GM12865 (cell line): Measurements from ENCODE around the gene PRKD1.

Experiments used
- DNase-seq: peaks from one replicate; pipeline ENCODE4 v3.0.0; 2010; ENCODE audit warnings: low read depth
- H3K4me3 ChIP-seq: 2 replicates; pipeline ENCODE4 v1.5.1; 2011; ENCODE audit warnings: mild to moderate bottlenecking, low read depth, low read length, control low read depth
- TF ChIP-seq, protein P1 (sequence below): IDR thresholded peaks from 2 replicates; pipeline ENCODE4 v1.5.1; 2011; ENCODE audit warnings: low read length, control low read depth, low read depth, inconsistent platforms; ENCODE audit not compliant: insufficient read depth; ENCODE audit errors: missing control alignments

The PRKD1 gene

GRCh38 chr14:29906256-29906870 lies 21.3 kb downstream of the PRKD1 start:
- DNase-seq, result no peak
- TF ChIP-seq, protein P1, sequence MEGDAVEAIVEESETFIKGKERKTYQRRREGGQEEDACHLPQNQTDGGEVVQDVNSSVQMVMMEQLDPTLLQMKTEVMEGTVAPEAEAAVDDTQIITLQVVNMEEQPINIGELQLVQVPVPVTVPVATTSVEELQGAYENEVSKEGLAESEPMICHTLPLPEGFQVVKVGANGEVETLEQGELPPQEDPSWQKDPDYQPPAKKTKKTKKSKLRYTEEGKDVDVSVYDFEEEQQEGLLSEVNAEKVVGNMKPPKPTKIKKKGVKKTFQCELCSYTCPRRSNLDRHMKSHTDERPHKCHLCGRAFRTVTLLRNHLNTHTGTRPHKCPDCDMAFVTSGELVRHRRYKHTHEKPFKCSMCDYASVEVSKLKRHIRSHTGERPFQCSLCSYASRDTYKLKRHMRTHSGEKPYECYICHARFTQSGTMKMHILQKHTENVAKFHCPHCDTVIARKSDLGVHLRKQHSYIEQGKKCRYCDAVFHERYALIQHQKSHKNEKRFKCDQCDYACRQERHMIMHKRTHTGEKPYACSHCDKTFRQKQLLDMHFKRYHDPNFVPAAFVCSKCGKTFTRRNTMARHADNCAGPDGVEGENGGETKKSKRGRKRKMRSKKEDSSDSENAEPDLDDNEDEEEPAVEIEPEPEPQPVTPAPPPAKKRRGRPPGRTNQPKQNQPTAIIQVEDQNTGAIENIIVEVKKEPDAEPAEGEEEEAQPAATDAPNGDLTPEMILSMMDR, result no peak
- H3K4me3 ChIP-seq, result no peak overlapping the region

- H3K4me3 ChIP-seq, result no peak overlapping the region
Observed at GRCh38 chr14:29905543-29905942, 22.1 kb downstream of the PRKD1 start.

GRCh38 chr14:29900609-29901350 lies 26.9 kb downstream of the PRKD1 start:
- no peak for DNase-seq
- TF ChIP-seq, protein P1, result no peak

More at GRCh38 chr14:29905543-29905942, 22.1 kb downstream of the PRKD1 start:
- no peak for DNase-seq
- TF ChIP-seq, protein P1, result no peak

DNA sequence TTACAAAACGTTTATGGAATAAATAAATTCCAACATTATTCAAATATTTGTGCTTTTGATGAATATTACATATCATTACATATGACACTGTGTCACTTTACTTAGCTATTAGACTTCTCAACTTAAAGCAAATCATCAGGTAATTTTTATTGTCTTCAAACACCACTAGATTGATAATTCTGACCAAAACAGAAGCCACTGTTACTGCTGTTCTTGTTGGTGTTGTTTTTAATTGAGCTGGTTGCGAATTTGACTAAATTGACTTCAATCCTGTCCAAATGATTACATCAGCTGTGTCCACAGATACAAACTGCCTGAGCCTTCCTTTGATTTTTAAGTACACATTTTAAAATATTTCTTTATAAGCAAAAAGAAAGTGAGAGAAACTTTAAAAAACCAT lies 29.2 kb downstream of the PRKD1 start:
- no peak for DNase-seq
- no peak overlapping the region for H3K4me3 ChIP-seq
- TF ChIP-seq, protein P1, result no peak

More at GRCh38 chr14:29900609-29901350, 26.9 kb downstream of the PRKD1 start:
- H3K4me3 ChIP-seq, result no peak overlapping the region

GRCh38 chr14:29897181-29897580 lies 30.5 kb downstream of the PRKD1 start:
- no peak for DNase-seq
- TF ChIP-seq, protein P1, result no peak
- H3K4me3 ChIP-seq, result no peak overlapping the region

- H3K4me3 ChIP-seq, result no peak overlapping the region
- TF ChIP-seq, protein P1, result no peak
- no peak for DNase-seq
Observed at GRCh38 chr14:29896354-29896821, 31.3 kb downstream of the PRKD1 start.
